ENCODE data around the gene MAPK12. TPM values are rescaled to one million over a fixed set of nuclear protein-coding genes. Genes with fewer than 3 reads are reported as not detected.

Gene MAPK12
- total and polyA plus RNA-seq, 10 of the 15 experiments (the other 5 are each of a cell fraction or from before 2014, with no cell fraction given): 1.1 to 38.9 (median 16.3) TPM

DNA sequence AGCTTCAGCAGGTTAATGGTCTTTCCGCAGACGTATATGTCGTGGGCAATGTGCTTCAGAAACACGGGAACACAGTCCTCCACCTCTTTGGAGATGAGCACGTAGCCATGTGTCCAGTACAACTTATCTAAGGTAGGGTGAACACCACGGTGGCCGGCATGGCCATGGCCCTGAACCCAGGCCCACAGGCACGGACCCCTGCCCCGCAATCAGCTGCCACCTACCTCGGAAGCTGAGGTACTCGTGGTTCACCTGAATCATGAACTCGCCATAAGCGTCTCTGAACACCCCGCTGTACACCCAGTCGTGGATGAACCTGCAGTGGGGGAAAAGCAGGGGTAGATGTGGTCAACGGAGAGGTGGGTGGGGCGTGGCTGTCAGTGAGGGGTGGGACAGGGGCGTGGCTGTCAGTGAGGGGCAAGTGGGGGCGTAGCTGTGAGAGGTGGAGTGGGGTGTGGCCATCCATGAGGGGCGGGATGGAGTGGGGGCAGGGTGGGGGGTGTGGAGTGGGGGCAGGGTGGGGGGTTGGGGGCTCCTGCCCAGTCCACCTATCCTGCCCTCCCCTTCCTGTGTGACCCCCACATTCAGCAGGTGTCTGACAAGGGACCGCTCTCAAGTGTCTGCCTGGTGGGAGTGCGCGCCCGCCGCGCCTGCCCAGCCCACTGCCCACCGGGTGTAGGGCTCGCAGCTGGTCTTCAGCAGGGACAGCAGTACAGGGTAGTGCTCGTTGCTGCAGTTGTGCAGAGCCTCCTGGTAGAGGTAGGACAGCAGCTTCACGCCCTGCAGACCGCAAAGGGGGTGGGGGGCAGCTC lies 35.2 kb downstream of the MAPK12 start:
- H3K4me2 ChIP-seq (ENCODE audit: control insufficient read depth, insufficient read depth): no peak overlapping the region
- H3K9me3 ChIP-seq (replicated peaks; ENCODE audit: control insufficient read depth, insufficient read depth, low read length): no peaks in the 10 kb centered on the region
- intact Hi-C loops (cut with micrococcal nuclease; ENCODE audit: unreplicated experiment): no loop called here
- no peak for ATAC-seq
- peaks cover 9 to 25% of the 10 kb centered on the region in 2 experiments; a peak in 3 of 4 replicates for H3K36me3 ChIP-seq (ENCODE audit: control insufficient read depth in 2 of 2, insufficient read depth in 2 of 2, low read length in 1 of 2)
- POLR2A ChIA-PET: no interaction called here
- RAD21 ChIA-PET (ENCODE audit: unreplicated experiment): no interaction called here
- no peak overlapping the region for H3K4me3 ChIP-seq
- no peaks in the 10 kb centered on the region for H3K79me2 ChIP-seq (ENCODE audit: control insufficient read depth, insufficient read depth, low read length)
- in situ Hi-C loops (cut with MboI): no loop called here
- no TSS peak for BruUV-seq (replicated peaks)
- no peak overlapping the region for H3K9ac ChIP-seq (ENCODE audit: control insufficient read depth, insufficient read depth, low read length)
- CTCF ChIA-PET: no interaction called here
- DNase-seq (ENCODE audit: low read depth, low spot score): no peak
- no peaks in the 10 kb centered on the region for H3K4me1 ChIP-seq (ENCODE audit: control insufficient read depth, insufficient read depth, low read length)
- H2AFZ ChIP-seq (ENCODE audit: control insufficient read depth, low read depth, low read length): no peak overlapping the region
- no peak for TF ChIP-seq SUZ12 (IDR thresholded peaks at IDR 0.05; ENCODE audit: unreplicated experiment)
- TF ChIP-seq NFYB (IDR thresholded peaks at IDR 0.05; ENCODE audit: insufficient read depth, low read depth, low read length): no peak
- no peak for TF ChIP-seq DPF2 (IDR thresholded peaks at IDR 0.05)
- TF ChIP-seq, protein P1, sequence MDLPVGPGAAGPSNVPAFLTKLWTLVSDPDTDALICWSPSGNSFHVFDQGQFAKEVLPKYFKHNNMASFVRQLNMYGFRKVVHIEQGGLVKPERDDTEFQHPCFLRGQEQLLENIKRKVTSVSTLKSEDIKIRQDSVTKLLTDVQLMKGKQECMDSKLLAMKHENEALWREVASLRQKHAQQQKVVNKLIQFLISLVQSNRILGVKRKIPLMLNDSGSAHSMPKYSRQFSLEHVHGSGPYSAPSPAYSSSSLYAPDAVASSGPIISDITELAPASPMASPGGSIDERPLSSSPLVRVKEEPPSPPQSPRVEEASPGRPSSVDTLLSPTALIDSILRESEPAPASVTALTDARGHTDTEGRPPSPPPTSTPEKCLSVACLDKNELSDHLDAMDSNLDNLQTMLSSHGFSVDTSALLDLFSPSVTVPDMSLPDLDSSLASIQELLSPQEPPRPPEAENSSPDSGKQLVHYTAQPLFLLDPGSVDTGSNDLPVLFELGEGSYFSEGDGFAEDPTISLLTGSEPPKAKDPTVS (IDR thresholded peaks at IDR 0.05; ENCODE audit: low read depth, low read length): no peak
- H4K20me1 ChIP-seq (ENCODE audit: control insufficient read depth, insufficient read depth): no peaks in the 10 kb centered on the region
- 93% methylated on average over 29 of the region's 31 CpGs for WGBS (ENCODE audit: insufficient coverage, insufficient replicate concordance, low lambda C conversion rate, missing lambda C conversion rate)
- no peak overlapping the region for H3K27ac ChIP-seq (ENCODE audit: control insufficient read depth, insufficient read depth)
- SMC1A ChIA-PET (ENCODE audit: uncharacterized antibody, unreplicated experiment): interaction anchor here (1.3 kb wide), 1 partner anchor 78 kb away, joined by 3 read pairs; no protein-coding TSS in a partner anchor
- no peak for FAIRE-seq
- no peaks in the 10 kb centered on the region for H3K27me3 ChIP-seq (replicated peaks in 1 of 2; ENCODE audit: control insufficient read depth in 2 of 2, insufficient read depth in 2 of 2, low read length in 1 of 2)
